Peyer's patch (tissue), 4 donors: ENCODE results near the gene TNC.

ENCODE experiments used
- POLR2A ChIP-seq, 2 donors: fragments of 450-650 bp; IDR thresholded peaks; one replicate each; pipeline ENCODE4 v1.5.1; 2017; ENCODE audit warnings: antibody characterized with exemption in 2 of 2, mild to moderate bottlenecking in 2 of 2, moderate library complexity in 2 of 2
- TF ChIP-seq, protein P1 (sequence below), 6 experiments: fragments of 450-650 bp in 4 of 6; fragments of 200-600 bp in 2 of 6; sonication (generic) in 1 of 6; IDR thresholded peaks; one replicate each; pipeline ENCODE4 v1.5.1; 2017 to 2019; ENCODE audit warnings: antibody characterized with exemption in 6 of 6, mild to moderate bottlenecking in 3 of 6, moderate library complexity in 1 of 6

DNA sequence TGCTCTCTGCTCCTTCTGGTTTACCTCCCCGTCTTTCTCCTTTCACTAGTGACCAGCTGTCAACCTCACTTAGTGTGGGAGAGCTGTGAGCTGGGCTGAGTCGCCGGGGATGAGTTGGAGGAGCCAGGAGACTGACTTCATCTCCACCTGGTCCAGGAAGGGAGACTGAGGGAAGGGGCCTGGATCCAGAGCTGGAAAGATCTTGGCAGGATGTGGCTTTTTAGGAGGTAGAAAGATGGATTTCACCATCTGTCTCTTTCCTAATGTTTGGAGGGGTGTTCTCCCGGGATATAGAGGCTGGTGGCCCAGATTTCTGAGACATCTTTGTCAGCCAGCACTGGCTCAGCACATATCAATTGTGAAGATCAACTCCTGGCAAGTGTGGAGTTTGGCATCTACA is 37.1 kb upstream of the TNC start:
- TF ChIP-seq, protein P1, sequence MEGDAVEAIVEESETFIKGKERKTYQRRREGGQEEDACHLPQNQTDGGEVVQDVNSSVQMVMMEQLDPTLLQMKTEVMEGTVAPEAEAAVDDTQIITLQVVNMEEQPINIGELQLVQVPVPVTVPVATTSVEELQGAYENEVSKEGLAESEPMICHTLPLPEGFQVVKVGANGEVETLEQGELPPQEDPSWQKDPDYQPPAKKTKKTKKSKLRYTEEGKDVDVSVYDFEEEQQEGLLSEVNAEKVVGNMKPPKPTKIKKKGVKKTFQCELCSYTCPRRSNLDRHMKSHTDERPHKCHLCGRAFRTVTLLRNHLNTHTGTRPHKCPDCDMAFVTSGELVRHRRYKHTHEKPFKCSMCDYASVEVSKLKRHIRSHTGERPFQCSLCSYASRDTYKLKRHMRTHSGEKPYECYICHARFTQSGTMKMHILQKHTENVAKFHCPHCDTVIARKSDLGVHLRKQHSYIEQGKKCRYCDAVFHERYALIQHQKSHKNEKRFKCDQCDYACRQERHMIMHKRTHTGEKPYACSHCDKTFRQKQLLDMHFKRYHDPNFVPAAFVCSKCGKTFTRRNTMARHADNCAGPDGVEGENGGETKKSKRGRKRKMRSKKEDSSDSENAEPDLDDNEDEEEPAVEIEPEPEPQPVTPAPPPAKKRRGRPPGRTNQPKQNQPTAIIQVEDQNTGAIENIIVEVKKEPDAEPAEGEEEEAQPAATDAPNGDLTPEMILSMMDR (IDR thresholded peaks at IDR 0.05), result no peak
- TF ChIP-seq POLR2A (IDR thresholded peaks at IDR 0.05), result no peak
